Endodermal cell (in vitro differentiated cells): ENCODE measurements around the gene SLC7A7. TPM values are rescaled to one million over a fixed set of nuclear protein-coding genes. Genes with fewer than 3 reads are reported as not detected.

Source experiments
- DNase-seq: peaks from one replicate; pipeline ENCODE4 v3.0.0-alpha.2; 2017
- H3K27ac ChIP-seq: 2 replicates; pipeline ENCODE4 v1.5.1; 2013; ENCODE audit warnings: mild to moderate bottlenecking, low read depth, low read length, moderate library complexity
- H3K27me3 ChIP-seq: 2 replicates; pipeline ENCODE4 v1.6.1; 2013; ENCODE audit warnings: mild to moderate bottlenecking, low read length, moderate library complexity; ENCODE audit not compliant: insufficient read depth, control insufficient read depth, poor library complexity, severe bottlenecking
- H3K36me3 ChIP-seq: 2 replicates; pipeline ENCODE4 v1.7.0; 2013; ENCODE audit warnings: mild to moderate bottlenecking, low read length, moderate library complexity; ENCODE audit not compliant: control insufficient read depth, insufficient read depth
- H3K4me1 ChIP-seq: one replicate; pipeline ENCODE4 v1.7.0; 2013; ENCODE audit warnings: low read length; ENCODE audit not compliant: control insufficient read depth, insufficient read depth
- H3K4me3 ChIP-seq: 2 replicates; pipeline ENCODE4 v1.5.1; 2013; ENCODE audit warnings: mild to moderate bottlenecking, low read length, moderate library complexity
- H3K9ac ChIP-seq: 2 replicates; pipeline ENCODE4 v1.6.1; 2013; ENCODE audit warnings: mild to moderate bottlenecking, low read length, moderate library complexity; ENCODE audit not compliant: poor library complexity, severe bottlenecking; ENCODE audit errors: extremely low read depth
- H3K9me3 ChIP-seq: 2 replicates; pipeline ENCODE4 v1.6.1; 2013; ENCODE audit warnings: mild to moderate bottlenecking, low read length, moderate library complexity; ENCODE audit not compliant: control insufficient read depth
- H3K27ac Mint-ChIP-seq: 2 replicates; pipeline ENCODE4 v1.8.0; 2020; ENCODE audit warnings: mixed read lengths
- H3K27me3 Mint-ChIP-seq: 2 replicates; pipeline ENCODE4 v1.8.0; 2021; ENCODE audit warnings: mild to moderate bottlenecking, mixed read lengths; ENCODE audit not compliant: insufficient read depth
- H3K36me3 Mint-ChIP-seq: 2 replicates; pipeline ENCODE4 v1.8.0; 2020; ENCODE audit warnings: low read depth, mixed read lengths
- H3K4me1 Mint-ChIP-seq: 2 replicates; pipeline ENCODE4 v1.8.0; 2020; ENCODE audit warnings: mixed read lengths
- H3K4me3 Mint-ChIP-seq: 2 replicates; pipeline ENCODE4 v1.8.0; 2020; ENCODE audit warnings: mild to moderate bottlenecking, moderate library complexity, mixed read lengths
- H3K9me3 Mint-ChIP-seq: 2 replicates; pipeline ENCODE4 v1.8.0; 2020; ENCODE audit warnings: mild to moderate bottlenecking, mixed read lengths
- WGBS, 2 experiments: methylation state at CpG; one replicate each; pipeline versions ENCODE4 v1.1.5 to v1.1.7; 2013; ENCODE audit warnings: missing lambda C conversion rate in 2 of 2, mixed read lengths in 1 of 2; ENCODE audit not compliant: insufficient coverage in 1 of 2, insufficient read length in 1 of 2; 5-methylcytosine and 5-hydroxymethylcytosine counted together
- total RNA-seq, 2 donors: library from RNA; stranded (reverse); fragmentation: NEBNext Ultra II Directional in 1 of 2; extraction: Animal tissue kit (Norgen Biotek cat#: 25700) in 1 of 2; gene quantifications; 2 replicates in 1 of 2; 3 replicates in 1 of 2; pipeline ENCODE4 v1.2.1, GENCODE V29; 2021
- TF ChIP-seq, protein P1 (sequence below): fragments of 200-600 bp; sonication (generic); conservative IDR thresholded peaks from 2 replicates; pipeline ENCODE4 v1.5.0; 2021; ENCODE audit warnings: antibody characterized with exemption, mild to moderate bottlenecking

Gene SLC7A7
- total RNA-seq, 2 donors from 2014 or later: 16.7 to 17.0 TPM

DNA sequence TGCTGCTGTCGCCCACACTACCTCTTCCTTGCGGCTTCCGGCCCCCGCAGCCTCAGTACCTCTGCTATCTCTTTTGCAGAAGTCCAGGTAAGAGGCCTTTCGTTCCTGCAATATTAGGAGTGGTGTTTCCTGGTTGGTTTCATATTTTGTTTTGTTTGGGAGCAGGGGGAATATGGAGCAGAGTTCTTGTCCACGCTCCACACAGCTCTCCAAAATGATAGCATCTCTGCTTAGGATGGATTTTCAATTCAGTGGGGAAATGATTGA lies 48.0 kb downstream of the SLC7A7 start:
- Mint-ChIP-seq H3K27ac (peak overlapping the region; percentile 98), H3K36me3 (peaks cover 40% of the 10 kb centered on the region), H3K9me3 (no peaks in the 10 kb centered on the region), H3K4me3 (peak overlapping the region; percentile 93), H3K27me3 (no peaks in the 10 kb centered on the region), H3K4me1 (peaks cover 15% of the 10 kb centered on the region)
- Histone ChIP-seq H3K36me3 (peaks cover 38% of the 10 kb centered on the region), H3K9ac (peak overlapping the region; percentile 91), H3K4me3 (peak overlapping the region; percentile 94), H3K9me3 (peaks cover 3% of the 10 kb centered on the region), H3K27ac (no peak overlapping the region), H3K4me1 (no peaks in the 10 kb centered on the region), H3K27me3 (no peaks in the 10 kb centered on the region)
- TF ChIP-seq, protein P1, sequence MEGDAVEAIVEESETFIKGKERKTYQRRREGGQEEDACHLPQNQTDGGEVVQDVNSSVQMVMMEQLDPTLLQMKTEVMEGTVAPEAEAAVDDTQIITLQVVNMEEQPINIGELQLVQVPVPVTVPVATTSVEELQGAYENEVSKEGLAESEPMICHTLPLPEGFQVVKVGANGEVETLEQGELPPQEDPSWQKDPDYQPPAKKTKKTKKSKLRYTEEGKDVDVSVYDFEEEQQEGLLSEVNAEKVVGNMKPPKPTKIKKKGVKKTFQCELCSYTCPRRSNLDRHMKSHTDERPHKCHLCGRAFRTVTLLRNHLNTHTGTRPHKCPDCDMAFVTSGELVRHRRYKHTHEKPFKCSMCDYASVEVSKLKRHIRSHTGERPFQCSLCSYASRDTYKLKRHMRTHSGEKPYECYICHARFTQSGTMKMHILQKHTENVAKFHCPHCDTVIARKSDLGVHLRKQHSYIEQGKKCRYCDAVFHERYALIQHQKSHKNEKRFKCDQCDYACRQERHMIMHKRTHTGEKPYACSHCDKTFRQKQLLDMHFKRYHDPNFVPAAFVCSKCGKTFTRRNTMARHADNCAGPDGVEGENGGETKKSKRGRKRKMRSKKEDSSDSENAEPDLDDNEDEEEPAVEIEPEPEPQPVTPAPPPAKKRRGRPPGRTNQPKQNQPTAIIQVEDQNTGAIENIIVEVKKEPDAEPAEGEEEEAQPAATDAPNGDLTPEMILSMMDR: no peak
- DNase-seq: no peak
- 8% methylated on average over 6 of the region's 6 CpGs; no CpG with 5 or more reads in 1 of the 2 experiments for WGBS, 2 experiments

DNA sequence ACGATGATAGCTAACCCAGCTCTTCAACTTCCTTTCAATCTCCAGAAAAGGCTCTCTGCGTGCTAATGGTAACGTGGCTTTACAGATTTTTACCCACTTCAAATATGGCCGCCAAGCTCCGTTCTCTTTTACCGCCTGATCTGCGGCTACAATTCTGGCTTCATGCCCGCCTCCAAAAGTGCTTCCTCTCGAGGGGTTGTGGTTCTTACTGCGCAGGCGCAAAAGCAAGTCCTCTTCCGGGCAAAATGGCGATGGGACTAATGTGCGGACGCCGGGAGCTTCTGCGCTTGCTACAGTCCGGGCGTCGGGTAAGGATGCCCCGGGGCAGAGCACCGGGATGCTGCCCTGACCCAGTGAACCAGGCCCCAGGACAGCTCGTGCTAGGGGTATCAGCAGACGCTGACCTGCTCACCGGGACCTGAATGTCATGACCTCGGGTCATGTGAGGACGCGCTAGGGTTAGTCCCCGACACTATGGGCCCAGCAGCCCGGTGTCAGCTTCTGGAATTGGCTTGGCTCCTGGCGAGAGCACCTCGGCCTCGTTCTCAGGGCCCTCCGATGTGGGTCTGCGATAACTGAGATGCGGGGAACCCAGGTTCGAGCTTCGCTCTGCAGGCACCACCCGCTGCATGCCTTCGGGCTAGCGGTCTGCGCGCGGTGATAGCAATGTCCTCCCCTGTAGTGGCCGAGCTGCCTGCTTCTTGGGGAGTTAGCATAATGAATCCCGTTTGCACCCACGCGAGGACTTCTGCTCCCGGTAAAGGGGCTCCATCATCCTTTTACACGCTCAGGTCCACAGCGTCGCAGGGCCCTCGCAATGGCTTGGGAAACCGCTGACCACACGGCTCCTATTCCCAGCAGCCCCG lies 48.5 kb downstream of the SLC7A7 start, which contains the start of gene OXA1L:
TSS of gene OXA1L (plus strand) at position 232 of the 866 bp plus-strand sequence. CDS start at position 246, 14 bp downstream.
- 0 to 1% methylated on average over 34 to 56 of the region's 56 CpGs for WGBS, 2 experiments
- Histone ChIP-seq H3K4me1 (no peaks in the 10 kb centered on the region), H3K9me3 (peaks cover 8% of the 10 kb centered on the region), H3K9ac (peak within 1 kb of the TSS; percentile 91), H3K27ac (peak within 1 kb of the TSS; percentile 78), H3K4me3 (peak within 1 kb of the TSS; percentile 94), H3K27me3 (no peaks in the 10 kb centered on the region), H3K36me3 (peaks cover 36% of the 10 kb centered on the region)
- Mint-ChIP-seq H3K36me3 (peaks cover 35% of the 10 kb centered on the region), H3K27ac (peak within 1 kb of the TSS; percentile 98), H3K4me3 (peak within 1 kb of the TSS; percentile 93), H3K4me1 (peaks cover 15% of the 10 kb centered on the region), H3K27me3 (no peaks in the 10 kb centered on the region), H3K9me3 (peaks cover 2% of the 10 kb centered on the region)
- DNase-seq: peak; percentile 97
- TF ChIP-seq, protein P1: no peak

DNA sequence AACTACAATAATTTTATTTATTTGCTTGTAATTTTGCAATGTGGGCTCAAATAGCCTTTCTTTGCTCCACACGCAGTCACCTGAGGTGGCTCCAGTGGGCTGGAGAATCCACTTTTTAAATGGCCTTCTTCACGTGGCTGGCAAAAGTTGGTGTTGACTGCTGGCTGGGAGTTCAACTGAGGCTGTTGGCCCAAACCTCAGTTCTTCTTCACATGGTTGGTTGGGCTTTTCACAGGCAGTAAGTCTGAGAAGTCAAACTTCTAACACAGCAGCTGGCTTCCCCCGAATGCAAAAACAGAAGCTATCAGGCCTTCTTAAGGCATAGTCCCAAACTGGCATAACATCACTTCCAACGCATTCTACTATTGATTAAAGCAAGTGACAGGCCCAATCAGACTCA lies 50.9 kb downstream of the SLC7A7 start:
- H3K4me3 ChIP-seq: no peak overlapping the region
- whole genome bisulfite sequencing, 2 experiments: 79 to 96% methylated on average over 2 to 4 of the region's 4 CpGs
- H3K27ac Mint-ChIP-seq: no peak overlapping the region
- H3K36me3 ChIP-seq: peaks cover 13% of the 10 kb centered on the region
- no peaks in the 10 kb centered on the region for H3K27me3 ChIP-seq
- peaks cover 12% of the 10 kb centered on the region for H3K36me3 Mint-ChIP-seq
- H3K27ac ChIP-seq: no peak overlapping the region
- H3K27me3 Mint-ChIP-seq: no peaks in the 10 kb centered on the region
- H3K9me3 ChIP-seq: peaks cover 18% of the 10 kb centered on the region
- TF ChIP-seq, protein P1: no peak
- DNase-seq: no peak
- peaks cover 3% of the 10 kb centered on the region for H3K9me3 Mint-ChIP-seq
- no peak overlapping the region for H3K9ac ChIP-seq
- peaks cover 15% of the 10 kb centered on the region for H3K4me1 Mint-ChIP-seq
- H3K4me3 Mint-ChIP-seq: no peak overlapping the region
- no peaks in the 10 kb centered on the region for H3K4me1 ChIP-seq
